Gastroesophageal sphincter (tissue), 3 donors: ENCODE results near the gene FHAD1.

Experiments used
- CTCF ChIP-seq, 4 experiments: fragments of 200-600 bp in 2 of 4; fragments of 450-650 bp in 2 of 4; sonication (generic) in 1 of 4; IDR thresholded peaks; one replicate each; pipeline ENCODE4 v1.5.1; 2017 to 2019; ENCODE audit warnings: antibody characterized with exemption in 4 of 4, mild to moderate bottlenecking in 2 of 4, moderate library complexity in 2 of 4
- EP300 ChIP-seq: sonication (generic); formaldehyde crosslinking; IDR thresholded peaks from one replicate; pipeline ENCODE4 v1.6.1; 2017; ENCODE audit warnings: antibody characterized with exemption, mild to moderate bottlenecking
- POLR2AphosphoS5 ChIP-seq: sonication (generic); formaldehyde crosslinking; IDR thresholded peaks from one replicate; pipeline ENCODE4 v1.6.1; 2017; ENCODE audit warnings: antibody characterized with exemption

GRCh38 chr1:15350151-15350550, 103.1 kb downstream of the FHAD1 start:
- no peak for TF ChIP-seq CTCF (IDR thresholded peaks at IDR 0.05)
- no peak for TF ChIP-seq POLR2AphosphoS5
- no peak for TF ChIP-seq EP300
